Measurements from ENCODE around the gene AKT1S1. TPM values are rescaled to one million over a fixed set of nuclear protein-coding genes. Genes with fewer than 3 reads are reported as not detected.

Gene AKT1S1
- total RNA-seq, 2 experiments from 2014 or later: 15.1 to 15.8 TPM

GRCh38 chr19:49855277-49855675 lies 21.9 kb downstream of the AKT1S1 start:
- POLR2A ChIA-PET: interaction anchor here (1.6 to 2.3 kb wide), 2 partner anchors 14 to 22 kb away, joined by 3 to 9 read pairs; partner anchors contain the start of genes AKT1S1 and TBC1D17
- no peak overlapping the region for H3K27ac ChIP-seq (ENCODE audit: low read depth in 1 of 2, low read length in 2 of 2)
- TF ChIP-seq CTCF (IDR thresholded peaks at IDR 0.05): no peak

GRCh38 chr19:49854378-49855263 lies 22.5 kb downstream of the AKT1S1 start:
- peaks cover 21% of the 10 kb centered on the region for H3K4me1 Mint-ChIP-seq (ENCODE audit: low read depth)
- TF ChIP-seq CTCF (IDR thresholded peaks at IDR 0.05): no peak
- H3K4me3 Mint-ChIP-seq: no peak overlapping the region
- ATAC-seq (ENCODE audit: poor library complexity) (no peak), DNase-seq (peak in 1 of 14 experiments; percentile 39)
- CTCF ChIA-PET: no interaction called here
- peaks cover 0 to 3% of the 10 kb centered on the region in 2 experiments for H3K9me3 ChIP-seq (ENCODE audit: control insufficient read depth in 1 of 2, insufficient read depth in 1 of 2, low read length in 2 of 2)
- H3K27me3 ChIP-seq (ENCODE audit: control insufficient read depth in 1 of 2, insufficient read depth in 2 of 2, low read length in 2 of 2): no peaks in the 10 kb centered on the region
- H3K36me3 Mint-ChIP-seq (ENCODE audit: low read depth): peaks cover 32% of the 10 kb centered on the region
- intact Hi-C loops (cut with DNase I, micrococcal nuclease): loop anchor here in 1 of 2 experiments (5.0 kb wide), 1 partner anchor 37 kb away; the partner anchor contains the start of gene MED25
- H3K4me1 ChIP-seq (ENCODE audit: insufficient read depth, low read length): peaks cover 37% of the 10 kb centered on the region
- peaks cover 31% of the 10 kb centered on the region for H3K36me3 ChIP-seq (ENCODE audit: insufficient read depth, low read length)
- no peaks in the 10 kb centered on the region for H3K9me3 Mint-ChIP-seq
- no peak overlapping the region for H3K27ac ChIP-seq (ENCODE audit: low read depth in 1 of 2, low read length in 2 of 2)
- H3K27ac Mint-ChIP-seq: no peak overlapping the region
- no peak overlapping the region for H3K4me3 ChIP-seq (ENCODE audit: low read length)
- POLR2A ChIA-PET: interaction anchor here (1.6 to 2.3 kb wide), 2 partner anchors 15 to 22 kb away, joined by 3 to 9 read pairs; partner anchors contain the start of genes AKT1S1 and TBC1D17
- H3K27me3 Mint-ChIP-seq: no peaks in the 10 kb centered on the region

More at GRCh38 chr19:49855277-49855675, 21.9 kb downstream of the AKT1S1 start:
- intact Hi-C loops (cut with DNase I, micrococcal nuclease): no loop called here
- Histone ChIP-seq H3K27me3 (ENCODE audit: control insufficient read depth in 1 of 2, insufficient read depth in 2 of 2, low read length in 2 of 2) (no peaks in the 10 kb centered on the region), H3K36me3 (ENCODE audit: insufficient read depth, low read length) (peaks cover 38% of the 10 kb centered on the region), H3K9me3 (ENCODE audit: control insufficient read depth in 1 of 2, insufficient read depth in 1 of 2, low read length in 2 of 2) (peaks cover 0 to 3% of the 10 kb centered on the region in 2 experiments), H3K4me1 (ENCODE audit: insufficient read depth, low read length) (peaks cover 32% of the 10 kb centered on the region), H3K4me3 (ENCODE audit: low read length) (no peak overlapping the region)
- Mint-ChIP-seq H3K27me3 (no peaks in the 10 kb centered on the region), H3K4me1 (ENCODE audit: low read depth) (peaks cover 15% of the 10 kb centered on the region), H3K9me3 (no peaks in the 10 kb centered on the region), H3K27ac (peak overlapping the region; percentile 44), H3K4me3 (no peak overlapping the region), H3K36me3 (ENCODE audit: low read depth) (peaks cover 35% of the 10 kb centered on the region)
- ATAC-seq (ENCODE audit: poor library complexity) (no peak), DNase-seq (no peak)
- CTCF ChIA-PET: no interaction called here

GRCh38 chr19:49853852-49854377 lies 23.2 kb downstream of the AKT1S1 start:
- peaks cover 0 to 3% of the 10 kb centered on the region in 2 experiments for H3K9me3 ChIP-seq (ENCODE audit: control insufficient read depth in 1 of 2, insufficient read depth in 1 of 2, low read length in 2 of 2)
- peaks cover 27% of the 10 kb centered on the region for H3K36me3 Mint-ChIP-seq (ENCODE audit: low read depth)
- H3K4me3 Mint-ChIP-seq: peak overlapping the region; percentile 76
- no peak for ATAC-seq (ENCODE audit: poor library complexity)
- intact Hi-C loops (cut with DNase I, micrococcal nuclease): loop anchor here in 1 of 2 experiments (5.0 kb wide), 1 partner anchor 37 kb away; the partner anchor contains the start of gene MED25
- POLR2A ChIA-PET: interaction anchor here (0.7 to 2.3 kb wide), 2 partner anchors 23 to 299 kb away, joined by 3 to 9 read pairs; partner anchors contain the start of genes AKT1S1 and TBC1D17
- H3K4me1 ChIP-seq (ENCODE audit: insufficient read depth, low read length): peaks cover 44% of the 10 kb centered on the region
- no peaks in the 10 kb centered on the region for H3K9me3 Mint-ChIP-seq
- DNase-seq: no peak
- no peak overlapping the region for H3K27ac ChIP-seq (ENCODE audit: low read depth in 1 of 2, low read length in 2 of 2)
- TF ChIP-seq CTCF (IDR thresholded peaks at IDR 0.05): no peak
- no peaks in the 10 kb centered on the region for H3K27me3 ChIP-seq (ENCODE audit: control insufficient read depth in 1 of 2, insufficient read depth in 2 of 2, low read length in 2 of 2)
- H3K4me1 Mint-ChIP-seq (ENCODE audit: low read depth): peaks cover 26% of the 10 kb centered on the region
- H3K4me3 ChIP-seq (ENCODE audit: low read length): no peak overlapping the region
- peak overlapping the region; percentile 70 for H3K27ac Mint-ChIP-seq
- CTCF ChIA-PET: no interaction called here
- H3K27me3 Mint-ChIP-seq: no peaks in the 10 kb centered on the region
- H3K36me3 ChIP-seq (ENCODE audit: insufficient read depth, low read length): peaks cover 28% of the 10 kb centered on the region
